HepG2 (cell line): ENCODE results near the gene CCDC85C. TPM values are rescaled to one million over a fixed set of nuclear protein-coding genes. Genes with fewer than 3 reads are reported as not detected.

ENCODE experiments used
- ATF7-NPFF ChIP-seq: sonication (generic); formaldehyde crosslinking; IDR thresholded peaks from 2 replicates; pipeline ENCODE4 v1.8.1; 2023; ENCODE audit warnings: mild to moderate bottlenecking, low read depth, missing genetic modification reagents, moderate library complexity
- CAMTA2 ChIP-seq: sonication (generic); formaldehyde crosslinking; IDR thresholded peaks from 2 replicates; pipeline ENCODE4 v1.4.0; 2020; ENCODE audit warnings: mild to moderate bottlenecking, missing genetic modification reagents, borderline replicate concordance
- ELF1 ChIP-seq: sonication (generic); formaldehyde crosslinking; IDR thresholded peaks from 2 replicates; pipeline ENCODE4 v1.4.0; 2020; ENCODE audit warnings: missing genetic modification reagents
- EP300 ChIP-seq, 3 experiments: sonication (generic) in 1 of 3; formaldehyde crosslinking in 1 of 3; IDR thresholded peaks; 2 replicates each; pipeline versions ENCODE4 v1.5.1 to v1.6.1; 2011 to 2020; ENCODE audit warnings: low read depth in 2 of 3, low read length in 2 of 3, borderline replicate concordance in 1 of 3, improper control_type of control experiment in 1 of 3, mild to moderate bottlenecking in 1 of 3, missing genetic modification reagents in 1 of 3, moderate library complexity in 1 of 3
- MAX ChIP-seq: IDR thresholded peaks from 2 replicates; pipeline ENCODE4 v1.6.1; 2012; ENCODE audit warnings: inconsistent platforms
- NFE2L1 ChIP-seq: sonication (generic); formaldehyde crosslinking; IDR thresholded peaks from 2 replicates; pipeline ENCODE4 v1.4.0; 2020; ENCODE audit warnings: missing genetic modification reagents, mild to moderate bottlenecking, borderline replicate concordance
- NR2F1 ChIP-seq, 2 experiments: fragments of 450-650 bp in 1 of 2; formaldehyde crosslinking in 1 of 2; IDR thresholded peaks; 2 replicates each; pipeline versions ENCODE4 v1.5.0 to v1.6.1; 2016 to 2020; ENCODE audit warnings: mild to moderate bottlenecking in 1 of 2, missing compliant biosample characterization in 1 of 2, missing genetic modification reagents in 1 of 2, moderate library complexity in 1 of 2
- ONECUT2 ChIP-seq: sonication (generic); formaldehyde crosslinking; IDR thresholded peaks from 2 replicates; pipeline ENCODE4 v1.4.0; 2020; ENCODE audit warnings: missing genetic modification reagents
- RFXAP ChIP-seq: sonication (generic); formaldehyde crosslinking; IDR thresholded peaks from 2 replicates; pipeline ENCODE4 v1.4.0; 2020; ENCODE audit warnings: missing genetic modification reagents, borderline replicate concordance
- SMAD3 ChIP-seq: sonication (generic); formaldehyde crosslinking; IDR thresholded peaks from 2 replicates; pipeline ENCODE4 v1.4.0; 2020; ENCODE audit warnings: missing genetic modification reagents
- SP4 ChIP-seq: sonication (generic); formaldehyde crosslinking; IDR thresholded peaks from 2 replicates; pipeline ENCODE4 v1.8.1; 2023; ENCODE audit warnings: mild to moderate bottlenecking, missing genetic modification reagents
- TRAFD1 ChIP-seq: sonication (generic); formaldehyde crosslinking; IDR thresholded peaks from 2 replicates; pipeline ENCODE4 v1.5.1; 2020; ENCODE audit warnings: missing genetic modification reagents, mild to moderate bottlenecking, borderline replicate concordance
- TRIM22 ChIP-seq: fragments of 450-650 bp; IDR thresholded peaks from 2 replicates; pipeline ENCODE4 v1.6.1; 2017
- ZNF17 ChIP-seq: sonication (generic); formaldehyde crosslinking; IDR thresholded peaks from 2 replicates; pipeline ENCODE4 v1.5.0; 2020; ENCODE audit warnings: mild to moderate bottlenecking, missing genetic modification reagents
- ZNF44 ChIP-seq: sonication (generic); formaldehyde crosslinking; IDR thresholded peaks from 2 replicates; pipeline ENCODE4 v1.5.1; 2020; ENCODE audit warnings: mild to moderate bottlenecking, missing genetic modification reagents
- ZNF451 ChIP-seq: sonication (generic); formaldehyde crosslinking; IDR thresholded peaks from 2 replicates; pipeline ENCODE4 v1.5.0; 2020; ENCODE audit warnings: mild to moderate bottlenecking, missing genetic modification reagents
- ZNF572 ChIP-seq: sonication (generic); formaldehyde crosslinking; IDR thresholded peaks from 2 replicates; pipeline ENCODE4 v1.5.1; 2020; ENCODE audit warnings: mild to moderate bottlenecking, missing genetic modification reagents
- ZNF574 ChIP-seq: sonication (generic); formaldehyde crosslinking; IDR thresholded peaks from 2 replicates; pipeline ENCODE4 v1.4.0; 2020; ENCODE audit warnings: missing genetic modification reagents
- ZNF644 ChIP-seq: IDR thresholded peaks from 2 replicates; pipeline ENCODE4 v1.6.1; 2016; ENCODE audit warnings: low read depth
- ZSCAN22 ChIP-seq: sonication (generic); formaldehyde crosslinking; IDR thresholded peaks from 2 replicates; pipeline ENCODE4 v1.4.0; 2020; ENCODE audit warnings: mild to moderate bottlenecking, missing genetic modification reagents
- polyA plus RNA-seq, 8 experiments: library from polyadenylated mRNA; depleted of rRNA in 3 of 8; stranded (reverse) in 7 of 8; unstranded in 1 of 8; fragments of >200 nt; fragmentation: Illumina TruSeq in 4 of 8; extraction: Trizol in 4 of 8; gene quantifications; 2 replicates each; pipeline versions ENCODE4 v1.2.1 to v1.2.3, GENCODE V29; 2011 to 2016; ENCODE audit warnings: low read depth in 4 of 8, missing spikeins in 1 of 8, mixed read lengths in 1 of 8; ENCODE audit not compliant: insufficient read depth in 1 of 8
- total RNA-seq, 5 experiments: library from RNA; depleted of rRNA; stranded (reverse); fragments of >200 nt; fragmentation: Illumina TruSeq; extraction: Trizol; gene quantifications; 2 replicates each; pipeline ENCODE4 v1.2.3, GENCODE V29; 2016; ENCODE audit warnings: low read depth in 1 of 5
- TF ChIP-seq, protein P1 (sequence below): sonication (generic); formaldehyde crosslinking; IDR thresholded peaks from 2 replicates; pipeline ENCODE4 v1.4.0; 2020; ENCODE audit warnings: missing genetic modification reagents
- TF ChIP-seq, protein P2 (sequence below): sonication (generic); formaldehyde crosslinking; IDR thresholded peaks from 2 replicates; pipeline ENCODE4 v1.9.0; 2022; ENCODE audit warnings: low read depth, missing genetic modification reagents

Gene CCDC85C
- total and polyA plus RNA-seq, 2 of the 13 experiments (the other 11 are each of a cell fraction or from before 2014, with no cell fraction given): 18.8 to 43.8 TPM

GRCh38 chr14:99566009-99566389 is 38.0 kb downstream of the CCDC85C start (continued):
- TF ChIP-seq ONECUT2 (CRISPR knock-in tag): no peak
- no peak for TF ChIP-seq SP4
- no peak for TF ChIP-seq TRIM22
- TF ChIP-seq NFE2L1 (CRISPR knock-in tag): no peak
- no peak for TF ChIP-seq ELF1 (CRISPR knock-in tag)
- TF ChIP-seq SMAD3 (CRISPR knock-in tag): no peak
- TF ChIP-seq, protein P1, sequence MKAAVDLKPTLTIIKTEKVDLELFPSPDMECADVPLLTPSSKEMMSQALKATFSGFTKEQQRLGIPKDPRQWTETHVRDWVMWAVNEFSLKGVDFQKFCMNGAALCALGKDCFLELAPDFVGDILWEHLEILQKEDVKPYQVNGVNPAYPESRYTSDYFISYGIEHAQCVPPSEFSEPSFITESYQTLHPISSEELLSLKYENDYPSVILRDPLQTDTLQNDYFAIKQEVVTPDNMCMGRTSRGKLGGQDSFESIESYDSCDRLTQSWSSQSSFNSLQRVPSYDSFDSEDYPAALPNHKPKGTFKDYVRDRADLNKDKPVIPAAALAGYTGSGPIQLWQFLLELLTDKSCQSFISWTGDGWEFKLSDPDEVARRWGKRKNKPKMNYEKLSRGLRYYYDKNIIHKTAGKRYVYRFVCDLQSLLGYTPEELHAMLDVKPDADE (CRISPR knock-in tag): no peak
- no peak for TF ChIP-seq NR2F1 (CRISPR knock-in tag; IDR thresholded peaks at IDR 0.05)
- TF ChIP-seq TRAFD1 (CRISPR knock-in tag): 0 out of 2 replicates have a peak, but pooled peaks have one; percentile 1
- TF ChIP-seq ZSCAN22 (CRISPR knock-in tag): no peak
- no peak for TF ChIP-seq ZNF644 (CRISPR knock-in tag)
- TF ChIP-seq ZNF17: no peak
- no peak for TF ChIP-seq EP300 (IDR thresholded peaks at IDR 0.05; ENCODE audit: low read depth in 2 of 2, low read length in 2 of 2)
- TF ChIP-seq EP300 (CRISPR knock-in tag; IDR thresholded peaks at IDR 0.05; ENCODE audit: borderline replicate concordance): no peak
- peak; percentile 32; the same call in 1 of the 2 replicates for TF ChIP-seq ZNF451
- TF ChIP-seq, protein P2, sequence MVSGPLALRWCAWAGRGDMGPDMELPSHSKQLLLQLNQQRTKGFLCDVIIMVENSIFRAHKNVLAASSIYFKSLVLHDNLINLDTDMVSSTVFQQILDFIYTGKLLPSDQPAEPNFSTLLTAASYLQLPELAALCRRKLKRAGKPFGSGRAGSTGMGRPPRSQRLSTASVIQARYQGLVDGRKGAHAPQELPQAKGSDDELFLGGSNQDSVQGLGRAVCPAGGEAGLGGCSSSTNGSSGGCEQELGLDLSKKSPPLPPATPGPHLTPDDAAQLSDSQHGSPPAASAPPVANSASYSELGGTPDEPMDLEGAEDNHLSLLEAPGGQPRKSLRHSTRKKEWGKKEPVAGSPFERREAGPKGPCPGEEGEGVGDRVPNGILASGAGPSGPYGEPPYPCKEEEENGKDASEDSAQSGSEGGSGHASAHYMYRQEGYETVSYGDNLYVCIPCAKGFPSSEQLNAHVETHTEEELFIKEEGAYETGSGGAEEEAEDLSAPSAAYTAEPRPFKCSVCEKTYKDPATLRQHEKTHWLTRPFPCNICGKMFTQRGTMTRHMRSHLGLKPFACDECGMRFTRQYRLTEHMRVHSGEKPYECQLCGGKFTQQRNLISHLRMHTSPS (CRISPR knock-in tag): no peak
- no peak for TF ChIP-seq CAMTA2 (CRISPR knock-in tag)
- no peak for TF ChIP-seq ZNF44
- no peak for TF ChIP-seq MAX
- TF ChIP-seq ZNF572: no peak
- no peak for TF ChIP-seq ZNF574
- no peak for TF ChIP-seq RFXAP (CRISPR knock-in tag)
- 0 out of 2 replicates have a peak, but pooled peaks have one; percentile 6 for TF ChIP-seq ATF7-NPFF (CRISPR knock-in tag)
